Measurements from ENCODE around the gene NELFB.

The NELFB gene

DNA sequence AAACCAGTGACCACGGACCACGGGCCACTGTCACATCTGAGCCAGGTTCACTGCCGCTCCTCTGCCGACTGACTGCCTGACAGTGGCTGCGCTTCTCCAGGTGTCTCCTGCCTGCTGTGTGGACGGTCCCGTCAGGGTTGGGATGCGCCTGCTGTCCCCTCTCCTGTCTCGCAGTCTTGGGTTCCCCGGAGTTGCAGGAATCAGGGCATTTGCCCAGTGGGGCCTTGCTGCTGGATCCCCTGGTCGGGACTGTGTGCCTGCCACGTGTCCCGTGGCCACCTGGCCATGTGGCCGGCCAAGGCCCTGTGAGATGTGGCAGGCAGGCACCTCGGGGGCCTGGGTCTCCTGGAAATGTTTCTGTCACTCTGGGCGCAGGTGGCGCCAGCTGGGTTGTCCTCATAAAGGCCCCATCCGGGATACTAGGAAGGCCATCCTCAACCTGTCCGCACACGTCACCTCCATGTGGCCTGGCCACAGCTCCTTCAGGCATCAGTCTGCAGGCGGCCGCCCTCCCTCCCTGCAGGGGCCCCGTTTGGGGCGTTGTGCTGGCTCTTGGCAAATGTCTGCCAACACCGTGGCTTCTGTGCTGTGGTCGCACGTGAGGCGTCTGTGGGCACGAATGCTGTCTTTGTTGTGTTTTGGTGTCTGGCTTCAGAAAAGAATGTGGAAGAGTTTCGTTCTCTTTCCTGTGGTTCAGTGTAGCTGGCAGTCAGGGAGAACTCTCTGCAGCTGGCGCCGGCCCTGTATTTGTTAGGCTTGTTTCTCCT, 16.0 kb downstream of the NELFB start:
- DNase-seq, result no peak

DNA sequence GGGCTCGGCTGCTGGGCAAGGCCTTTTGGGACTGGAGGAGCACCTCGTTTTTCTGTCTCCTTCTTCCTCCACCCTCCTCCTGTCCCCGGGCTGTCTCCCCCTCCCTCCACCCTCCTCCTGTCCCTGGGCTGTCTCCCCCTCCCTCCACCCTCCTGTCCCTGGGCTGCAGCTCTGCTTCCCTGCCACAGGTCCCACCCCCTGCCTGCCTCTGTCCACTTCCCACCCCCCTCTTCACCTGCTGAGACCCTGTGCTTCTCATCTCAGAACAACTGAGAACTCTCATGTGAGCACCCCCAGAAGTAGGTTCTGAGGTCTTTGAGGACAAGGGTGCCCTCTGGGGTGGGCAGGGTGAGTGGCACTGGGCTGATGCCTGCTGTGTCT, 16.6 kb downstream of the NELFB start:
- no peak for DNase-seq

DNA sequence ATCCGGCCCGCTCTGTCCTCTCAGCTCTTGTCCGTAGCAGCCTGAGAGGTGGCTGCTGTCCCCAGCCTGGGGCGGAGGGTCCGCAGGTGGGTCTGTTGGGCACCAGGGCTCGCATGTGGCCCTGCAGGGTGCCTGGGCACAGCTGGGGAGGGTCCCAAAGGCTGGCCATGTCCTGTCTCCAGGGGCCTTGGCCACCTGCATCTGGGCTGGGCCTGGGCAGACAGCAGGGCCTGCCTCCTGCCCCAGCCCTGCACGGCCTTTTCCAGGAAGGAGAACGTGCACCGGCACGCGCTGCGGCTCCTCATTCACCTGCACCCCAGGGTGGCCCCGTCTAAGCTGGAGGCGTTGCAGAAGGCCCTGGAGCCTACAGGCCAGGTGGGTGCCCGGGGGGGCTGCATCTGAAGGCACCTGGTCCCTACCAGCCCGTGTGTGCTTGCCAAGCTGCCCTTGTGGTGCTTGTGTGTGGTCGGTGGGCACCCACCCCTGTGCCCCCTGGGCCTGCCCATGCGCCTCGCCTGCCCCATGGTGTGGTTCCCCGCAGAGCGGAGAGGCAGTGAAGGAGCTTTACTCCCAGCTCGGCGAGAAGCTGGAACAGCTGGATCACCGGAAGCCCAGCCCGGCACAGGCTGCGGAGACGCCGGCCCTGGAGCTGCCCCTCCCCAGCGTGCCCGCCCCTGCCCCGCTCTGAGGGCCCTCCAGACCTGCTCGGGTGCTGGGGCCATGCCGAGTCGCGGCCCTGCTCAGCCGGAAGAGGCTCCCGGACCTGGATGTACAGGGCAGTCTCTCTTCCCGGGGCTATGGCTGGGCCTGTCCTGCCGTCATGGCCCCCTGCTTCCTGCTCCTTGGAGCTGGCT, 17.3 kb downstream of the NELFB start:
- DNase-seq, result no peak

DNA sequence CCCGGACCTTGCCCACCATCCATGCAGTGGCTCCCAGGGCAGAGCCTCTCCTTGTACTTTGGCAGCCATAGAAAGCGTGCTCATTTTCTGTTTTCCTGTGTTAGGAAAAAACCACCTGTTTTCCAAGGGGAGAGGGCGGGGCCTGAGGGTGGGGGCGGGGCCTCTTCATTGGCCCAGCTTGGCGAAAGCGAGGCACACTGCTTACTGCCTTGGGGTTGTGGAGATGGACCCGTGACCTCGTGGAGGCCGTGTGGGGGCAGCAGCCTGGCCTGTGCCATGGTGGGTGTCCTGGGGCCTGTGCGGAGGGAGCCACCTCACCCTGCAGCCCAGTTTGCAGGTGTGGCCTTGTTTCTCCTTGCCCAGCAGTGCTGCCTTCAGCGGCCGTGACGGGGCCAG, 18.0 kb downstream of the NELFB start:
- DNase-seq, result no peak

DNA sequence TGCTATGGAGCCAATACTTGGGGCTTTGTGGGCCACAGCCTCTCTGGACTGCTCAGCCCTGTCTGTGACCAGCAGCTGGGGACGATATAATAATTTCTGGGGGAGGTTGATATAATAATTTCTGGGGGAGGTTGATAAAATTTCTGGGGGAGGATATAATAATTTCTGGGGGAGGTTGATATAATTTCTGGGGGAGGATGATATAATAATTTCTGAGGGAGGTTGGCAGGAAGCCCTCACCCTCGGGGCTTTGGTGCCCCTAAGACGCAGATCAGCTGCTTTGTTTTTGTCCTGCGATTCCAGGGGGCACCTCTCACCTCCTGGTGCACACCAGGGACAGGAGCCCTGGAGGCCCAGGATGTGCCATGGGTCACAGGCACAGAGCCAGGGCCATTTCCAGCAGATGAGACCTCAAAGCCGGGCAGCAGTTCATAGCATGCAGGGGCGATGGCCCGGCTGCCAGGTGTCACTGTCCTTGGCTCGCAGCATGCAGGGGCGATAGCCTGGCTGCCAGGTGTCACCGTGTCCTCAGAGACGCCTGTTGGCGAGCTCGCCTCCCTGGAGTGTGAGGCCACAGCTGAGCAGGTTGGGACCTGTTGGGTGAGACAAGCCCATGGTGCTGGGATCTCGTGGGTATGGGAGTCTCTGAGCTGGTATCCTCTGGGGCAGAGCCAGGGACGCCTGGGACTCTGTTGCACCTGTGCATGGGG, 18.6 kb downstream of the NELFB start:
- DNase-seq, result no peak

DNA sequence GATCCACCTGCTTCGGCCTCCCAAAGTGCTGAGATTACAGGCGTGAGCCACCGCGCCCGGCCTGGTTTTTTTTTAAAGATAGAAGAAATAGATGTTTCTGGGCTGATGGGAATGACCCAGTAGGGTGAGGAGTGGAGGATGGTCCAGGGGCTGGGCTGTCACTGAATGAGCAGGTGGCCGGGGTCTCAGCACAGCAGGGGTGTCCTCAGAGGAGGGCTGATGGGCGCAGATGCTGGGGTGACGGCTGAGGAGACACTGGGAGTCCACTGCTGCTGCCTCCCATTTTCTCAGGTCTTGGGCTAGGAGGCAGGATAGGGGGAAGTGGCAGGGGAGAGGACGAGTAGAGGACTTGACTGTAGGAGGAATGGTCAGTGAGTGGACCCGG, 20.1 kb downstream of the NELFB start:
- DNase-seq, result no peak

DNA sequence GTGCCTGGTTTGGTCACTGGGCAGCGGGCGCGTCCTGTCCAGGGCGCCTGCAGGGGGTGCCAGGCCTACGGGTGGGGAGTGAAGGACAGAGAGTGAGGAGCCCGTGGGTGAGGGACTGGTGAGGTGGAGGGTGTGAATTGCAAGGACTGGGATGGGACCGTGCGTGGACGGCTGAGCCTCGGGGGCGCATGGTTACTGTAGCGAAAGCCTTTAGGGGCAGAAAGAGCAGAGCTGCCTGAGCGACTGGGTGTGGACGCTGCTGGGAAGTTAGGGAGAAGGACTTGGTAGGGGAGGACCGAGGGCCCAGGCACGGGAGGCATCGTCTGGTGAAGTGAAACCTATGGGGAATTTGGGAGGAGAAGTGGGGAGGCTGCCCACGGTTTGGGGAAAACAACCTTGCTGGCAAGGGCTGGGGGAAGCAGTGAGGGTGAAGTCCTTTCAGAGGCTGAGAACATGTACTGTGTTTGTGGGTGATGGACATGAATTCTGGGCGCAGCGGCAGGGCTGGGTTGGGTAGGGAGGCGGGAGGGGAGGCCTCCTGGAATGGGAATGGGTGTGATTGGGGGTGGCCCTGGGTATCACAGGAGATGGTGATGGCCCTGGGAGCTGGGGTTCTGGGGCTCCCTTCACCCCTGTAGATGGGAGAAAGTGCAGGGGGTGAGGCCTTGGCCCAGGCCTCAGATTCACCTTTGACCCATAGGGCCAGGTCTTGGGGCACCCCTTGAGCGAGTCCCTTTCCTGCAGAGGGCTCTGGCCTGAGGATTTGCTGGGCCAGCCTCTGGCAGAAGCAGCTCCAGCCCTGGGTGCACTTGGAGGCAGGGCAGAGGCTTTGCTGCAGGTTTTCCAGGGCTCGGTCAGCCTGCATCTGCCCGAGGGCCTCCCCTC, 20.7 kb downstream of the NELFB start:
- DNase-seq, result no peak

DNA sequence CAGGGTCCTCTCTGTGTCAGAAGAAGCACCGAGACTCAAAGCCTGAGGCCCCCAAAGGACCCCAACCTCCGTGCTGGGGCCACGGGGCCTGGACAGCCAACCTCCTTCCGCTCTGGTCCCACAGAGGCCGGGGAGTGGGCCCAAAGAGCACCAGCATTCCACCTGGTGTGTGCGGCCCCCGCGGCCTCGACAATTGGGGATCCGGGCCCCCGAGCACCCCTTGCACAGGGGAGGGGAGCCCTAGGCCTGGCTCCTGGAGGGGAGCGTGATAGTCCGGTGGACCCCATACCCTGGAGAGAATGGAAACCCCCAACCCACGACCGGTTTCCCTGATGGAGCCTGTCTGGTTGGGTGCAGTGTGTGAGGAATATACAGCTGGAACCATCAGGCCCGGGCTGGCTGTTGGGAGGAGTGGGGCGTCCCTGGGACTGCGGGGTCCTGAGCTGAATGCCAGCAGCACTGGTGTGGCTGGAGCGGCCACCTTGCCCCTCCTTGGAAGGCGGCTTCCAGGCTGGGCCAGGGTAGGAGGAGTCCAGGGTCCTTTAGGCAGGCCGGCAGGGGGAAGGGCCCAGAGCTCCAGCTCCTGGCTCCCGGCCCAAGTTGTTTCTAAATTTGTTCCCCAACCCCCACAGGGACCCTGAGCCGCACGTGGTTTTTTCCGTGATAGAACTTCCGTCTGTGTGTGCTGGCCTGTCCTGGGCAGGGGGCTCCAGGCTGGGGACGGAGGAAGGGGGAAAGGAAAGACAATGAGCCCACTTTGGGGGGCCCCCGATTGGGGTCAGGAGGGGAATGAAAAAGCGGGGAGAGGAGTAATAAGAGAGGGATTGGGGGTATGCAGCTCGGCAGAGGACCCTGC, 21.6 kb downstream of the NELFB start:
- DNase-seq, result no peak

DNA sequence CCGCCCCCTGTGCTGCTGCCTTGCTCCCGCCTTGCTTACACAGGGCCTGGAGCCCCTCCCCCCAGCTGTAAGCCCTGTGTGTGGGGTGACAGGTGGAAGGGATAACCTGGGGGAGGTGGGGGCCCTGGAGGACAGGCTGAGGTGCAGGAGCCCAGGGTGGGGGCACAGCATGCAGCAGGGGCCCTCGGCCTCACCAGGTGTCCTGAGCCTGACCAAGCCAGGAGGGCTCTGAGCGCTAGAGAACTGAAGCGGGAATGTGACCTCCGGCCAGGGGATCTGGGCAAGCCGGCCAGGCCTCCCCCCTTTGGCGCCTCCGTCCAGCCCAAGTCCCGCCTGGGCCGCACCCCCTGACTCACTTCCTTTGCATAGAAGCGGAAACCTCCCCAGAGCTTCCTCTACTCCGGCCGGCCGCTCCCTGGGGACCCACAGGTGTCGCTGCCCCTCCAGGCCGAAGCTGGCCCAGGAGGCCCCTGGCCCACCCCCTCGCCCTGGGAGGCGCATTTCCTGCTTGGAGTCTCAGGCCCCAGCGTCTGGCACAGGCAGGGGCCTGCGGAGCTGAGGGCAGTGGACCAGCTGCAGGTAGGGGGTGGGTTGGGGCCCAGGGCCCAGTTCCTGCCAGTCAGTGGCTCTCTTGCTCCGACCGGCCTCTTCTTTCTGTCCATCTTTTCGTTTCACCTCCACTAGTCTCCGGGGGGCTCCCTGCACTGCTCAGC, 22.4 kb downstream of the NELFB start, which contains the start of gene TOR4A:
TOR4A (plus strand) TSS at position 398 of the 713 bp plus-strand sequence. CDS start 964 bp downstream, outside the sequence.
- DNase-seq, result peak; percentile 74

DNA sequence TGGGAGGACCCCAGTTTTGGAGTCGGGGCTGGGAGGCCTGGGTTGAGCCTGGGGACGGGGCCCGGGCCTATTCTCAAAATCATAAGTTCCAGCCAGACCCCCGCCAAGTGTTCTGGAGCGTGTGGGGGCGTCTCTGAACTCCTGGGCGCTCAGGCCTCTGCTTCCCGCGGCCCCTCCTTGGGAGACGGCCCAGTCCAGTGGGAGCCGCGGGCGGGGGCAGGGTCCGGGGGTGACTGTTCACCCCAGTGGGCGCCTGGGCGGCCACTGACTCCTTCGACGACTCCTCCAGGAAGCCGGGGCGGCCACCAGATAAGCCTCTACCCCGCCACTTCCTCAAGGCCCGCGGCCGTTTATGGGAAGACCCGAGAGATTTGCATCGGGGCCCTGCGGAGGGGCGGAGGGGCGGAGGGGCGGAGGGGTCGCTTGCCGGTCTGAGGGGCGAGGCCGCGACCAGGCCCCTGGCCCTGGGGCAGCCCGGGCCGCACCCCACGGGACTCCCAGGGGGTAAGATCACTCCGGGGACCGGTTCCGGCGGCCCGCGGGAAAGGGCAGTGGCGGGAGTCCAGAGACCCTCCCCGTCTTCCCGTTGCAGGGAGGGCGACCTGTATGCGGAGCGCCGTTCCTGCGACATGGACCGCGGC, 23.1 kb downstream of the NELFB start:
- no peak for DNase-seq

DNA sequence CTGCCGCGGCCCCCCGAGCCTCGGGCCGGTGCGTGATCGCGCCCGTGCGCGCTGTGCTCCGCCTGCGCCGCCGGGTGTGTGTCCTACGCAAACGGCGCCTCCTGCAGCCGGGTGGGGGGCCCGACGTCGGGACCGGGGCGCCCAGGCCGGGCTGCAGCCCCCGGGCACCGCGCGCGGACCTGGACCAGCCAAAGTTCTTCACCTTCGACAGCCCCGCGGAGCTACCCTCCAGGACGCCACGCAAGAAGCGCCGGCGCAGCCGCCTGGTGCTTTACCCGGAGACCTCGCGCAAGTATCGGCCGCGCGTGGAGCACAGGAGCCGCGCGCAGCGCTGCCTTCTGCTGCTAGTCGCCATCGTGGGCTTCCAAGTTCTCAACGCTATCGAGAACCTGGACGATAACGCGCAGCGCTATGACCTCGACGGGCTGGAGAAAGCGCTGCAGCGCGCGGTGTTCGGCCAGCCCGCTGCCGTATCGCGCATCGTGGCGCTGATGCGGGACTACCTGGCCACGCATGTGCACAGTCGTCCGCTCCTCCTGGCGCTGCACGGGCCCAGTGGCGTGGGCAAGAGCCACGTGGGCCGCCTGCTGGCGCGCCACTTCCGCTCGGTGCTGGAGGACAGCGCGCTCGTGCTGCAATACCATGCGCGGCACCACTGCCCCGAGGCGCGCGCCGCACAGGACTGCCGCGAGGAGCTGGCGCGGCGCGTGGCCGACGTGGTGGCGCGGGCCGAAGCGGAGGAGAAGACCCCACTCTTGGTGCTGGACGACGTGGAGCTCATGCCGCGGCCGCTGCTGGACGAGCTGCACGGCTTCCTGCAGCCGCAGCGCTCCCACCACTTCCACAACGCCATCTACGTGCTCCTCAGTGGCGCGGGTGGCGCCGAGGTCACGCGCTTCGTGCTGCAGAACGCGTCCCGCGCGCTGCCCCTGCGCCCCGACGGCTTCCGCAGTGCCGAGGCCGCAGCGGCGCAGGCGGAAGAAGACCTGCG, 23.9 kb downstream of the NELFB start:
- DNase-seq, result no peak

DNA sequence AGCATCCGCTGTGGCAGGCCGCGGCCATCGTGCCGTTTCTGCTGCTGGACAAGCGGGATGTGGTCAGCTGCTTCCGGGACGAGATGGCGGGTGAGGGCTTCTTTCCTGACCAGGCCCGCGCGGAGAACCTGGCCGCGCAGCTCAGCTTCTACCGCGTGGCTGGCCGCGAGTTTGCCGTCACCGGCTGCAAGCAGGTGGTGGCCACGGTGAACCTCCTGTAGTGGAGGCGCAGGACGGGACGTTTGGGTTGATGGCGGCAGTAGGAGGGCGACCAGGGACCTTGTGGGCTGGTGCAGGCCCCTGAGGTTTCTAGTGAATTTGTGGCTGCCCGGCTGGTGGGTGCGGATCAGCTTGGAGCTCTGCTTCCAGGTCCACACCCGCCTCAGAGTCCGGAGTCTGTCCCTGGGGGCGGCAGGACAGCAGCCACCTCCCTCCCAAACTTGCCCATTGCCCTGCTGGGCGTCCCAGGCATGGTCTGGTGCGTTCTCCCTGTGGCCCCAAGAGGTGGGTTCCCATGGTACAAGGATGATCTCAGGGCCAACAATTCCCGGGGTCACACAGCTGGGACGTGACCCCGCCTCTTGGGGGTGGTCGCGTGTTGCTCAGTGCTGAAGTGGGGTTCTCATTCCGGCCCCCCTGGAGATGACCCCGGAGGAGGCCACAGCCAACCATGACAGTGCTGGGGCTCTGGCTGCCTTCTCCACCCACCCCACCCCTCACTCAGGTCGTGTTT, 24.8 kb downstream of the NELFB start:
- DNase-seq, result no peak

DNA sequence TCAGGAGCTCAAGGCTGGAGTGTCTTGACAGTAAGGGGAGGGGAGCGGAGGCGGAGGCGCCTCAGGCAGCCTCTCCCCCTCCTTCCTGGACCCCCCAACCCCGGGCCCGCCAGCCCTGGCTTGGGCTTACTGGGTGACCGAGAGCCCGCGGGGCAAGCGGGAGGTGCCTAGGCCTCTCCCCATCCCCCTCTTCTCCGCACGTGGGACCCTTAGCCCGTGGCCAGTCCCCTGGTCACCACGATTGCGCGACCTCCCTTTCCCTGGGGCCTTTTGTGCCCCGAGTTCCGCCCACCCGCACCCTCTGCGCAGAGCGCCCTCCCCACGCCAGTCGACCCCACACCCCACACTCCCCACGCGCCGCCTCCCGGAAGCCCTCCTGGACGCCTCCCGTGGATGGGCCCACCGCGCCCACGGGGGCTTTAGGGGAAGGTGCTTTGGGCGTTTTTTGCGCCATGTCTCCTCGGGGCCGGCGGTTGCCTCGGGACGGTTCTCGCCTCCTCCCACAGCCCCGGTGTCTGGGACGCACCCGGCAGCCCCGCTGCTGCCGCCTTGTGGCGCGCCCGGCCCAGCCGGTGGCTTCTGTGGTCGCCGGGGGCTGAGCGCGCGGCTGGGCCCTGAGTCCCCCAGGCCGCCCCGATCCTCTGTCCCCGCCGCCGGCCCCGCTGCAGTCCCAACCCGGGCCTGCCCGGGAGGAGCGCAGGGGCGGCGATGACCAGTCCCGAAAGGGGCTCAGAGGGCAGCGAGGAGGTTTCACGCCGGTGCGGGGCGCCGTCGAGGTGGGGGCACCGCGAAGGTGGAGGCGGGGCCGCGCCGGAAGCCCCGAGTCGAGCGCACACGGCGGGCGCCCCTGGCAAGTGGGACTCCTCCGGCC, 25.6 kb downstream of the NELFB start:
- DNase-seq, result no peak

DNA sequence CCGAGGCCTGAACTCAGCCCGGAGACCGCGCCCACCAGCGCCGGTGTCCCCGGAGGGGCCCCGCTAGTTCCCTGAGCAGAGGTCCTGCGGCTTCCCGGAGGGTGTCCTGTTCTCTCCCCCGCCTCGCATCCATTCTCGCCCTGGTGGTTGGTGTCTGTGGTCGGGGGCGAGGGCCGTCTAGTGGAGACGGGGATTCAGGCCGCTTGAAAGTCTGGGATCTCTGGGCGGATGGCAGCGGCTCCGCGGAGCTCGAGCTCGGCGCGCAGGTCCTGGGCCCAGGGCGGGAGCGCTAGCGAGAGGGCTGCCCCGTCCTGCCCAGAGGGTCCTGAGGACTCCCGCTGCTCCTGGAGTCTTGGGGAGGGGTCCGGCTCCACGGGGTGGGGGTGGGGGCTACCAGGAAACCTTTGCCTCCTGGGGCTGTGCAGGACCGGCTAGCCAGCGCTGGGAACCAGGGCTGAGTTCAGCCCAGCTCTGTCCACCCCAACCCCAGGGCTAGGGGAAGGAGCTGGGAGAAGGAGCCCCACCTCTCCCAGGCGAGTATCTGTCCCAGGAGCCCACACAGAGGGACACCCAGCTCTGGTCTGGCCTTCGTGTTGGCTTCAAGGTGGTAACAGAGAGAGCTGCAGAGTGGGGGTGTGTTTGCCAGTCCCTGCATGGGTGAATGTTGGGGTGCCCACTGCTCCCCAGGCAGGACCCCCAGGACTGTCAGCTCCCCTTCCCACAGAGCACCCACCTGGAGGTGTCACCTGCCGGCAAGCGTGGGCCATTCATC, 26.4 kb downstream of the NELFB start:
- no peak for DNase-seq

DNA sequence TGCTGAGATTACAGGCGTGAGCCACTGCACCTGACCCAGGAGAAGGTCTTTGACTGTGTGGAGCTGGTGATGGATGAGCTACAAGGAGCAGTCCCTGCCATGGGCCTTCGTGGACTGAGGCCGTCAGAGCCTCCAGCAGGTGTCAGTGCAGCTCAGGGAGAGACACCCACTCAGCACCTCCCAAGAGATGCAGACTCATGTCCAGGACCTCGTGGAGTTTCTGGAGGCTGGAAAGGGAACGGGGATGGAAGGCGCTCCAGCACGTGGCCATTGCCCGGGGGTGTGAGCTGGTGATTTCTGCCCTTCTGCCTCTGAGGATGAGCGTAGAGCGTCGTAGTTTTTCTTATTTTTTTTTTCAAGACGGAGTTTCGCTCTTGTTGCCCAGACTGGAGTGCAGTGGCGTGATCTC, 31.9 kb downstream of the NELFB start:
- no peak for DNase-seq

DNA sequence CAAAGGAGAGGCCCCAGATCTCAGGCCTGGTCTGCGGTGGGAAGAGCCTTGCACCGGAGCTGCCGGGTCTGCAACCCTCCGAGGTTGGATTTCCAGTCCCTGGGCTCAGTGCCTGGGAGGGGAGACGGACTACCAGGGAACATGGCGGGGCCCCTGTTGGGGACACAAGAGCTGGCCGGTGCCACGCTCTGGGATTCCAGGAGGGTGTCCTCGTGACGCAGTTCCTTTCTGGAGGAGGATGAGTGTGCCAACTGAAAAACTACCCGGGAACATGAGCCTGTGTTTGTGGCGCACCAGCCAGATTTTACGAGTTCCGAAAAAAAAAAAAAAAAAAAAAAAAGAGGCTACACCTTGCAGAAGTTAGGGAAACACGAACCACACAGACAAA, 38.0 kb downstream of the NELFB start:
- no peak for DNase-seq

Data from activated effector memory CD4-positive, alpha-beta T cell treated with anti-CD3 and anti-CD28 coated beads, Interleukin-2, amount 50 U/mL, for 16 hours (primary cell).